ENCODE results near the gene ZNF644.
A peak's percentile ranks its signal among the peaks of the same experiment; 100 is the strongest.

Gene ZNF644

DNA sequence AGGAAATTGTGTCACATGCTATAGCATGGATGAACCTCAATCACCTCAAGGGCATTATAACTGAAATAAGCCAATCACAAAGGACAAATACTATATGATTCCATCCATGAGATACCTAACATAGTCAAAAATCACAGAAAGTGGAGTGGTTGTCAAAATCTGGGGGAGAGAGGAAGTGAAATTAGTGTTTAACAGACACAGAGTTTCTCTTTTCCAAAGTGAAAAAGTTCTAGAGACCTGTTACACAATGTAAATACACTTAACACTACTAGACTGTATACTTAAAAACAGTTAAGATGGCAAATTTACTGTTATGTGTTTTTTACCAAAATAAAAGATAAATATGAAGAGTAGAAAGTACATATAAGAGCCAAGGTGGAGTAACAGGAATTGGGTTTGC, 31.8 kb downstream of the ZNF644 start:
- TF ChIP-seq, protein P1, sequence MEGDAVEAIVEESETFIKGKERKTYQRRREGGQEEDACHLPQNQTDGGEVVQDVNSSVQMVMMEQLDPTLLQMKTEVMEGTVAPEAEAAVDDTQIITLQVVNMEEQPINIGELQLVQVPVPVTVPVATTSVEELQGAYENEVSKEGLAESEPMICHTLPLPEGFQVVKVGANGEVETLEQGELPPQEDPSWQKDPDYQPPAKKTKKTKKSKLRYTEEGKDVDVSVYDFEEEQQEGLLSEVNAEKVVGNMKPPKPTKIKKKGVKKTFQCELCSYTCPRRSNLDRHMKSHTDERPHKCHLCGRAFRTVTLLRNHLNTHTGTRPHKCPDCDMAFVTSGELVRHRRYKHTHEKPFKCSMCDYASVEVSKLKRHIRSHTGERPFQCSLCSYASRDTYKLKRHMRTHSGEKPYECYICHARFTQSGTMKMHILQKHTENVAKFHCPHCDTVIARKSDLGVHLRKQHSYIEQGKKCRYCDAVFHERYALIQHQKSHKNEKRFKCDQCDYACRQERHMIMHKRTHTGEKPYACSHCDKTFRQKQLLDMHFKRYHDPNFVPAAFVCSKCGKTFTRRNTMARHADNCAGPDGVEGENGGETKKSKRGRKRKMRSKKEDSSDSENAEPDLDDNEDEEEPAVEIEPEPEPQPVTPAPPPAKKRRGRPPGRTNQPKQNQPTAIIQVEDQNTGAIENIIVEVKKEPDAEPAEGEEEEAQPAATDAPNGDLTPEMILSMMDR (IDR thresholded peaks at IDR 0.05; ENCODE audit: insufficient read depth, low read depth, low read length, missing control alignments) = no peak
- DNase-seq (ENCODE audit: low read depth) = no peak
- no peak overlapping the region for H3K4me3 ChIP-seq (ENCODE audit: low read length)

DNA sequence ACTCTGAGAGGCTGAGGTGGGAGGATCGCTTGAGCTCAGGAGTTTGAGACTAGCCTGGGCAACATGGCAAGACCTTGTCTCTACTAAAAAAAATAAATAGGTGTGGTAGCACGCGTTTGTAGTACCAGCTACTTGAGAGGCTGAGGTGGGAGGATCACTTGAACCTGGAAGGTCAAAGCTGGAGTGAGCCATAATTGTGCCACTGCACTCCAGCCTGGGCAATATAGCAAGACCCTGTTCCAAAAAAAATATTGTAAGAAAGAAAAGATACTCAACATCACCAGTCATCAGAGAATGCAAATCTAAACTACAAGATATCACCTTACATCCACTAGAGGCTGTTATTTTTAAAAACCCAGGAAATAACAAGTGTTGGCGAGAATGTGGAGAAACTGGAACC, 32.5 kb downstream of the ZNF644 start:
- no peak for DNase-seq (ENCODE audit: low read depth)
- TF ChIP-seq, protein P1 (IDR thresholded peaks at IDR 0.05; ENCODE audit: insufficient read depth, low read depth, low read length, missing control alignments) = no peak
- H3K4me3 ChIP-seq (ENCODE audit: low read length) = no peak overlapping the region

DNA sequence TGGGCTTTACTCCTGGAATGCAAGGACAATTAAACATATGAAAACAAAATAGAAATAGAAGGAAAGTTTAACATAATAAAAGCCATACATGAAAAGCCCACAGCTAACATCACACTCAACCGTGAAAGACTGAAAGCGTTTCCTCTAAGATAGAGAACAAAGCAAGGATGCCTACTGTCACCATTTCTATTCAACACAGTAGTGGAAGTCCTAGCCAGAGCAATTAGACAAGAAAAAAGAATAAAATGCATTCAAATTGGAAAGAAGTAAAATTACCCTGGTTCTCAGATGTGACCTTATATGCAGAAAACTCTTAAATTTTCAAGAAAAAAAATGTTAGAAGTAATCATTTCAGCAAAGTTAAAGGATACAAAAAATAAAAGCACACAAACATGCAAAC, 34.0 kb downstream of the ZNF644 start:
- DNase-seq (ENCODE audit: low read depth) = no peak
- TF ChIP-seq, protein P1 (IDR thresholded peaks at IDR 0.05; ENCODE audit: insufficient read depth, low read depth, low read length, missing control alignments) = no peak
- no peak overlapping the region for H3K4me3 ChIP-seq (ENCODE audit: low read length)

DNA sequence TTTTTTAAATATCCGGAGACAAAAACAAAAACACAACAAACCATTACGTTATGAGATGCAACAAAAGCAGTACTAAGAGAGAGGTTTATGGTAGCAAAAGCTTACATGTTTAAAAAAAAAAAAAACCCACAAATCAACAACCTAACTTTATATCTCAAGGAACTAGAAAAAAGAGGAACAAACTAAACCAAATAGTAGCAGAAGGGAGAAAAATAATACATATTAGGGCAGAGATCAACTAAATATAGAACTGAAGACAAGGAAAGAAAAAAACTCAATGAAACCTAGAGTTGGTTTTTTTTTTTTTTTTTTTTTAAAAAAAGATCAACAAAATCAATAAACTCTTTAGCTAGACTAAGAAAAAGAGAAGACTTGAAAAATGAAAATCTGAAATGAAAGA, 34.9 kb downstream of the ZNF644 start:
- no peak overlapping the region for H3K4me3 ChIP-seq (ENCODE audit: low read length)
- TF ChIP-seq, protein P1 (IDR thresholded peaks at IDR 0.05; ENCODE audit: insufficient read depth, low read depth, low read length, missing control alignments) = no peak
- DNase-seq (ENCODE audit: low read depth) = no peak

DNA sequence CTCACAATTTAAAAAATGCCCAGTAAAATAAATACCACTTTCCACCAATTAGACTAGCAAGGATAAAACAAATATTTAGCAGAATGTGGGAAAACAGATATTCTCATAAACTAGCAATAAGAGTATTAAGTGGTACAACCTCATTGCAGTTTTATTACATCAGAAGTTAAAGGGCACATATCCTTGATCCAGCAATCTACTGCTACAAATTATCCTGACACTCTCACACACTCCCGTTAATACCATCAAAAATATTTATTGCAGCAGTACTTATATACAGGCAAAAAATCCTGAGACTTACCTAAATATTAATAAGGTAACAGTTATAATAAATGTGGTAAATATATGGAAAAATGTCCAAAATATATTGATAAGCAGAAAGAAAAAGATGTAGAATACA, 44.3 kb downstream of the ZNF644 start:
- TF ChIP-seq, protein P1 (IDR thresholded peaks at IDR 0.05; ENCODE audit: insufficient read depth, low read depth, low read length, missing control alignments) = no peak
- no peak for DNase-seq (ENCODE audit: low read depth)
- no peak overlapping the region for H3K4me3 ChIP-seq (ENCODE audit: low read length)

DNA sequence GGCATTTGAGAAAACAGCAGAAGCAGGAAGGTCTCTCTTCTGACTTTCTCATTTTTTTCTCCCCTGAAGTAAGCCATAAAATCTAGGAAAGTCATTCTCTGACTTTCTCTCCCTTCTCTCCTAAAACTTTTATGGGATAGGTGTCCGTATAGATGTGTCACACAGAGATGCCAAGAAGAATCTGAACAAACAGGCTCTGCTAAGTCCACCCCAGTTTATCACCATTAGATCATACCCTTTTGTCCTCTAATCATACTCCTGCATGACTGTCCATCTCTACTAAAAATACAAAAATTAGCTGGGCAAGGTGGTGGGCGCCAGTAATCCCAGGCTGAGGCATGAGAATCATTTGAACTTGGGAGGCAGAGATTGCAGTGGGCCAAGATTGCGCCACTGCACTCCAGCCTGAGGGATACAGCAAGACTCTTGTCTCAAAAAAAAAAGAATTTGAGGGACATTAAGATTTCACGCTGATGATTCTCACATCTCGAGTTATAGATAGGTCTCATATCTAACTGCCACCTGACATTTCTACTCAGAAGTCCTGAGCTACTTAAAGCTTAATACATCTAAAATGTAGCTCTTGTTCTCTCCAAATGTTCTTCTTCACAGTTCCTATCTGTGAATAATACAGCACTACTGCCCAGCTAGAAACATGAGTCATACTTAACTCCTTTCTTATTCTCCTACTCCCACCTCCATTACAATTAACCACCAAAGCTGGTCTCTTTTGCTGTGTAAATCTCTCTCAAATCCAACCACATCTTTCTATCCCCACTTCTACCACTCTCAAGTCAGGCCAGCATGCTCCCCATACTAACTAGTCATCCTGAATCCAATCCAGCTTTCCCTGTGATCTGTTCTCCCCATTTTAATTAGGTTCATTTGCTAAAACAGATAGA, 47.7 kb downstream of the ZNF644 start:
- no peak overlapping the region for H3K4me3 ChIP-seq (ENCODE audit: low read length)
- TF ChIP-seq, protein P1 (IDR thresholded peaks at IDR 0.05; ENCODE audit: insufficient read depth, low read depth, low read length, missing control alignments) = no peak
- peak; percentile 60 for DNase-seq (ENCODE audit: low read depth)

DNA sequence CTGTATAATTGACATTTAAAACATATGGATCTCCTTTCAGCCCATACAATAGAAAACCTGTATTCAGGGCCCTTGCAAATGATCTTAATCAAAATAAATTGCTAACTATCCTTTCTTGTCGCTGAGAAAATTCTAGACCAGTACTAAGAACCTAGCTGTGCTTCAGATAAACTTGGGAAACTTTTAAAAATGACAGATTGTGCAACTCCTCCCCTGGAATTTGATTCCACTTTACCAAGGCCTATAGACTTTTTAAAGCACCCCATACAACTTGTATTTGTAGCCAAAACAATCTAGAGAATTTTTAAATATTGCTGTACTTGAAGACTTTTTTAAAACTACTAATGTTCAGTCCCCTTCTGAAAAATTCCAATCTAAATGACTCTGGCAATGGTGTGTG, 51.6 kb downstream of the ZNF644 start:
- no peak for DNase-seq (ENCODE audit: low read depth)
- TF ChIP-seq, protein P1 (IDR thresholded peaks at IDR 0.05; ENCODE audit: insufficient read depth, low read depth, low read length, missing control alignments) = no peak
- no peak overlapping the region for H3K4me3 ChIP-seq (ENCODE audit: low read length)

Measured in epithelial cell of esophagus (primary cell).